Esophagus muscularis mucosa (tissue), 4 donors: ENCODE results near the gene NDRG2. TPM values are rescaled to one million over a fixed set of nuclear protein-coding genes. Genes with fewer than 3 reads are reported as not detected.

Experiments used
- DNase-seq: peaks from one replicate; pipeline ENCODE4 v3.0.0-alpha.2; 2017; ENCODE audit errors: extremely low spot score
- H3K27ac ChIP-seq, 4 donors: fragments of 200-600 bp; sonication (generic); replicated peaks in 1 of 4; 1 replicate in 3 of 4; 2 replicates in 1 of 4; pipeline ENCODE4 v1.5.1; 2016 to 2019; ENCODE audit warnings: mild to moderate bottlenecking in 1 of 4
- H3K27me3 ChIP-seq, 4 donors: fragments of 200-600 bp; sonication (generic); one replicate each; pipeline versions ENCODE4 v1.5.1 to v1.6.0; 2016 to 2019
- H3K36me3 ChIP-seq, 4 donors: fragments of 200-600 bp; sonication (generic); one replicate each; pipeline ENCODE4 v1.5.1; 2016 to 2019
- H3K4me1 ChIP-seq, 4 donors: fragments of 200-600 bp; sonication (generic); one replicate each; pipeline ENCODE4 v1.5.1; 2016 to 2019
- H3K4me3 ChIP-seq, 4 donors: fragments of 200-600 bp; sonication (generic); 1 replicate in 2 of 4; 2 replicates in 2 of 4; pipeline ENCODE4 v1.5.1; 2016 to 2019; ENCODE audit warnings: mild to moderate bottlenecking in 4 of 4, moderate library complexity in 1 of 4
- H3K9me3 ChIP-seq, 4 donors: fragments of 200-600 bp; sonication (generic); 1 replicate in 3 of 4; 2 replicates in 1 of 4; pipeline ENCODE4 v1.5.1; 2016 to 2019
- EP300 ChIP-seq: sonication (generic); formaldehyde crosslinking; IDR thresholded peaks from one replicate; pipeline ENCODE4 v1.6.1; 2017; ENCODE audit warnings: antibody characterized with exemption
- POLR2A ChIP-seq: fragments of 450-650 bp; IDR thresholded peaks from one replicate; pipeline ENCODE4 v1.6.1; 2017; ENCODE audit warnings: antibody characterized with exemption, moderate library complexity, mild to moderate bottlenecking, low read depth
- POLR2AphosphoS5 ChIP-seq, 2 donors: sonication (generic); formaldehyde crosslinking; IDR thresholded peaks; one replicate each; pipeline ENCODE4 v1.6.1; 2017; ENCODE audit warnings: antibody characterized with exemption in 2 of 2
- WGBS: methylation state at CpG from one replicate; pipeline ENCODE4 v1.1.5; 2018; 5-methylcytosine and 5-hydroxymethylcytosine counted together
- intact Hi-C: fragments of 100-400 bp; cut with DNase I; formaldehyde crosslinking; loops from one replicate; pipeline ENCODE4 v1.15.1; 2023
- total RNA-seq, 4 donors: library from RNA; depleted of rRNA; stranded (reverse); fragments of >200 nt; gene quantifications; one replicate each; pipeline versions ENCODE4 v1.1.0 to v1.2.1, GENCODE V29; 2016
- TF ChIP-seq, protein P1 (sequence below), 3 experiments: fragments of 200-600 bp in 2 of 3; fragments of 450-650 bp in 1 of 3; sonication (generic) in 2 of 3; IDR thresholded peaks; one replicate each; pipeline ENCODE4 v1.5.1; 2017 to 2019; ENCODE audit warnings: antibody characterized with exemption in 3 of 3, mild to moderate bottlenecking in 2 of 3, moderate library complexity in 1 of 3

Gene NDRG2
- total RNA-seq, 4 donors from 2014 or later = 175 to 222 (median 201) TPM

DNA sequence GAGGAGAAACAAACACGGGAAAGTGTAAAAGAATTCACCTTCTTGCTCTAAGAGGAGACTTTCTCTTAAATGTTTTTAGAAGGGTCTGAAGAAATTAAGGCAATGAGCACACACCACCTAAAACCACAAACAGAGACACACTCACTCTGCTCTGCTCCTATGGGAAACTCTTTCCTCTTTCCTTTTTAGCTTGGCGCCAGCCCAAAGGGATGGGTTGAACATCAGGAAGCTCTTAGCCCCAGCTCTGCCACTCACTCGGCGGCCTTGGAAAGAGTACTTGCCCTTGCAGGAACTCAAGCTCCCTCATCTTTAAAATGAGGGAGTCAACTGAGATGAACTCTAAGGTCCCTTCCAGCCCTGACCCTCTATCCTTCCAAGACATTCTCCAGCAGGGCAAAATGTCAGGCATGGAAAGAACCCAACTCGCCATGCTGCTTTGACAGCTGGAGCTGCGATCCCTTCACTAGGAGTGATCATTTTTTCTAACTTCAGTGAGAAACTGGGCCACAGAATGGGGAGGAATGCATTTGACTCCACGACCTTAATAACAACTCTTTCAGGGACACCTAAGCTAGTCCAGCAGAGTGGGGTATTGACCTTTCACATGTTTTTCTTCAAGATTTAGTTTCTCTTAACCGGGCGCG is 31.8 kb upstream of the NDRG2 start:
- Histone ChIP-seq H3K27me3 (no peaks in the 10 kb centered on the region), H3K4me1 (no peaks in the 10 kb centered on the region), H3K4me3 (no peak overlapping the region), H3K9me3 (no peaks in the 10 kb centered on the region), H3K27ac (no peak overlapping the region), H3K36me3 (no peaks in the 10 kb centered on the region)
- no peak for DNase-seq
- intact Hi-C loops = no loop called here
- WGBS = 82% methylated on average over 10 of the region's 10 CpGs
- TF ChIP-seq POLR2AphosphoS5 (IDR thresholded peaks at IDR 0.05) (no peak), POLR2A (no peak), EP300 (no peak)
- TF ChIP-seq, protein P1, sequence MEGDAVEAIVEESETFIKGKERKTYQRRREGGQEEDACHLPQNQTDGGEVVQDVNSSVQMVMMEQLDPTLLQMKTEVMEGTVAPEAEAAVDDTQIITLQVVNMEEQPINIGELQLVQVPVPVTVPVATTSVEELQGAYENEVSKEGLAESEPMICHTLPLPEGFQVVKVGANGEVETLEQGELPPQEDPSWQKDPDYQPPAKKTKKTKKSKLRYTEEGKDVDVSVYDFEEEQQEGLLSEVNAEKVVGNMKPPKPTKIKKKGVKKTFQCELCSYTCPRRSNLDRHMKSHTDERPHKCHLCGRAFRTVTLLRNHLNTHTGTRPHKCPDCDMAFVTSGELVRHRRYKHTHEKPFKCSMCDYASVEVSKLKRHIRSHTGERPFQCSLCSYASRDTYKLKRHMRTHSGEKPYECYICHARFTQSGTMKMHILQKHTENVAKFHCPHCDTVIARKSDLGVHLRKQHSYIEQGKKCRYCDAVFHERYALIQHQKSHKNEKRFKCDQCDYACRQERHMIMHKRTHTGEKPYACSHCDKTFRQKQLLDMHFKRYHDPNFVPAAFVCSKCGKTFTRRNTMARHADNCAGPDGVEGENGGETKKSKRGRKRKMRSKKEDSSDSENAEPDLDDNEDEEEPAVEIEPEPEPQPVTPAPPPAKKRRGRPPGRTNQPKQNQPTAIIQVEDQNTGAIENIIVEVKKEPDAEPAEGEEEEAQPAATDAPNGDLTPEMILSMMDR (IDR thresholded peaks at IDR 0.05) = no peak

DNA sequence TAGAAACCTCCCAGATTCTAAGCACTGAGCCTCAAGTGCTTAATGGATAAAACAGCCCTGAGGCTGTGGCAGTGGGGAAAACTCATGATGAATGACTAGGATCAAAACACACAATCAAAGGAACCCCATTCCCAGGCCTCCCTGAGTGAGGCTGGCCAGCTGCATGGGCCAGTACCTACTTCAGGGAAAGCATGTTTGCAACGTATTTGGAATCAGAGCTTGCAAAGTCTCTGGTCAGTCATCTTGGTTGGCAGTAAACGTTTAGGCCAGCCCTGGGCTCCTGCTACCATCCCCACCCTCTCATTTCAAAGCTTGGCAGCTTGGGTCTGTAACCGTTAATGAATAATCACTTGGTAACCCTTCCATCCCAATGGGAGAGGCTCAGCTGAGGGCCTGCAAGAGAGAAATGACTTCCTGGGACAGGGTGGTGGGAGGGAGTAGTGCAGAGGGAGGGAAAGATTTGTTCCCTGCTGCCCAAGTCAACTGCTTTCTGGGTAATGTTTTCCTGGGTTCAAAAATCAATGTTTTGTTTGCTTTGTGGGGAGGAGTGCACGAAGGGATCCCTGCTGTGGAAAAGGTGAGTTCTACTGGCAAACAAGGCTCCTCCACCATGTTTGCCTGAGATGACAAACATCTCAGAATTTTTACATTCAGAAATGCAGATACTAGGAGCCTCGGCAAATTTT is 30.7 kb upstream of the NDRG2 start:
- intact Hi-C loops = no loop called here
- TF ChIP-seq POLR2A (no peak), POLR2AphosphoS5 (IDR thresholded peaks at IDR 0.05) (no peak)
- TF ChIP-seq, protein P1 (IDR thresholded peaks at IDR 0.05) = no peak

GRCh38 chr14:21054768-21055145 is 29.9 kb upstream of the NDRG2 start:
- intact Hi-C loops = no loop called here
- H3K4me1 ChIP-seq = no peaks in the 10 kb centered on the region
- TF ChIP-seq, protein P1 (IDR thresholded peaks at IDR 0.05) = no peak
- TF ChIP-seq POLR2AphosphoS5 (IDR thresholded peaks at IDR 0.05) = no peak
- TF ChIP-seq EP300 = no peak
- no peak for TF ChIP-seq POLR2A
- no peaks in the 10 kb centered on the region for H3K36me3 ChIP-seq
- no peaks in the 10 kb centered on the region for H3K27me3 ChIP-seq
- no peak for DNase-seq
- no peak overlapping the region for H3K4me3 ChIP-seq
- WGBS = 86% methylated on average over 4 of the region's 4 CpGs
- H3K9me3 ChIP-seq = no peaks in the 10 kb centered on the region
- H3K27ac ChIP-seq = no peak overlapping the region

More for the DNA sequence above, 30.7 kb upstream of the NDRG2 start:
- no peak overlapping the region for H3K27ac ChIP-seq
- H3K27me3 ChIP-seq = no peaks in the 10 kb centered on the region
- no peaks in the 10 kb centered on the region for H3K36me3 ChIP-seq
- no peaks in the 10 kb centered on the region for H3K4me1 ChIP-seq
- DNase-seq = no peak
- no peaks in the 10 kb centered on the region for H3K9me3 ChIP-seq
- no peak overlapping the region for H3K4me3 ChIP-seq
- WGBS = 70% methylated on average over 4 of the region's 5 CpGs

- no peak for DNase-seq
- 69% methylated on average over 3 of the region's 3 CpGs for WGBS
- Histone ChIP-seq H3K4me1 (no peaks in the 10 kb centered on the region), H3K27ac (no peak overlapping the region), H3K9me3 (no peaks in the 10 kb centered on the region), H3K27me3 (no peaks in the 10 kb centered on the region), H3K36me3 (no peaks in the 10 kb centered on the region), H3K4me3 (no peak overlapping the region)
- intact Hi-C loops = no loop called here
- TF ChIP-seq POLR2A (no peak), EP300 (no peak), POLR2AphosphoS5 (IDR thresholded peaks at IDR 0.05) (no peak)
- TF ChIP-seq, protein P1 (IDR thresholded peaks at IDR 0.05) = no peak
Measured at GRCh38 chr14:21054123-21054767, 29.4 kb upstream of the NDRG2 start.
